Gastrocnemius medialis (tissue), 4 donors: ENCODE measurements around the gene SMG5.

Source experiments
- CTCF ChIP-seq, 5 experiments: fragments of 450-650 bp in 3 of 5; fragments of 200-600 bp in 2 of 5; sonication (generic) in 2 of 5; IDR thresholded peaks in 4 of 5; conservative IDR thresholded peaks in 1 of 5; 1 replicate in 4 of 5; 2 replicates in 1 of 5; pipeline ENCODE4 v1.5.1; 2016 to 2019; ENCODE audit warnings: antibody characterized with exemption in 5 of 5, mild to moderate bottlenecking in 3 of 5, moderate library complexity in 3 of 5
- POLR2A ChIP-seq, 2 donors: fragments of 450-650 bp; IDR thresholded peaks; one replicate each; pipeline ENCODE4 v1.6.1; 2017; ENCODE audit warnings: antibody characterized with exemption in 2 of 2, mild to moderate bottlenecking in 2 of 2, moderate library complexity in 2 of 2

- TF ChIP-seq CTCF (IDR thresholded peaks at IDR 0.05 in 4 of 5, conservative IDR thresholded peaks at IDR 0.05 in 1 of 5) (no peak), POLR2A (IDR thresholded peaks at IDR 0.05) (no peak)
These were observed 19.4 kb downstream of the SMG5 start for GRCh38 chr1:156263288-156263655.
